Liver (tissue), 9 donors: ENCODE measurements around the gene TLR1. TPM values are rescaled to one million over a fixed set of nuclear protein-coding genes. Genes with fewer than 3 reads are reported as not detected.

Experiments
- DNase-seq: peaks from one replicate; pipeline ENCODE4 v3.0.0-alpha.2; 2017; ENCODE audit warnings: low spot score
- H3K27ac ChIP-seq, 2 donors: one replicate each; pipeline ENCODE4 v1.7.0; 2013; ENCODE audit warnings: inconsistent platforms in 2 of 2, low read length in 2 of 2, control low read depth in 1 of 2, low read depth in 1 of 2, mild to moderate bottlenecking in 1 of 2
- H3K27me3 ChIP-seq, 4 donors: one replicate each; pipeline versions ENCODE4 v1.6.1 to v1.7.0; 2013; ENCODE audit warnings: low read length in 3 of 4, inconsistent platforms in 1 of 4, mild to moderate bottlenecking in 1 of 4, moderate library complexity in 1 of 4; ENCODE audit not compliant: control insufficient read depth in 4 of 4, insufficient read depth in 4 of 4
- H3K36me3 ChIP-seq, 4 donors: one replicate each; pipeline versions ENCODE4 v1.6.1 to v1.7.0; 2013; ENCODE audit warnings: low read length in 3 of 4, mild to moderate bottlenecking in 3 of 4, low read depth in 1 of 4, moderate library complexity in 1 of 4; ENCODE audit not compliant: control insufficient read depth in 4 of 4, insufficient read depth in 3 of 4
- H3K4me1 ChIP-seq, 4 donors: one replicate each; pipeline versions ENCODE4 v1.6.1 to v1.7.0; 2013; ENCODE audit warnings: low read length in 3 of 4, mild to moderate bottlenecking in 3 of 4, moderate library complexity in 1 of 4; ENCODE audit not compliant: control insufficient read depth in 4 of 4, insufficient read depth in 4 of 4
- H3K4me3 ChIP-seq, 3 donors: one replicate each; pipeline versions ENCODE4 v1.6.1 to v1.7.0; 2013; ENCODE audit warnings: low read length in 3 of 3, control low read depth in 1 of 3, low read depth in 1 of 3, mild to moderate bottlenecking in 1 of 3
- H3K9ac ChIP-seq, 2 donors: one replicate each; pipeline ENCODE4 v1.7.0; 2013; ENCODE audit warnings: low read length in 2 of 2, mild to moderate bottlenecking in 2 of 2, moderate library complexity in 2 of 2, control low read depth in 1 of 2, low read depth in 1 of 2
- H3K9me3 ChIP-seq, 4 donors: one replicate each; pipeline versions ENCODE4 v1.6.1 to v1.7.0; 2013; ENCODE audit warnings: low read length in 3 of 4; ENCODE audit not compliant: control insufficient read depth in 4 of 4
- EGR1 ChIP-seq, 2 donors: IDR thresholded peaks; 2 replicates each; pipeline ENCODE4 v1.6.1; 2016 to 2018; ENCODE audit warnings: antibody characterized with exemption in 2 of 2, low read depth in 2 of 2
- FOXA1 ChIP-seq: IDR thresholded peaks from 2 replicates; pipeline ENCODE4 v1.6.1; 2016; ENCODE audit warnings: antibody characterized with exemption
- FOXA2 ChIP-seq: IDR thresholded peaks from 2 replicates; pipeline ENCODE4 v1.6.1; 2016; ENCODE audit warnings: antibody characterized with exemption
- GABPA ChIP-seq, 2 donors: IDR thresholded peaks in 1 of 2; conservative IDR thresholded peaks in 1 of 2; 2 replicates each; pipeline ENCODE4 v1.6.1; 2016; ENCODE audit warnings: antibody characterized with exemption in 2 of 2, mild to moderate bottlenecking in 1 of 2, moderate library complexity in 1 of 2
- HNF4A ChIP-seq, 2 donors: conservative IDR thresholded peaks; 2 replicates each; pipeline ENCODE4 v1.6.1; 2016; ENCODE audit warnings: antibody characterized with exemption in 2 of 2, mild to moderate bottlenecking in 2 of 2
- HNF4G ChIP-seq: IDR thresholded peaks from 2 replicates; pipeline ENCODE4 v1.6.1; 2016; ENCODE audit warnings: antibody characterized with exemption
- JUND ChIP-seq, 2 donors: IDR thresholded peaks; 2 replicates each; pipeline ENCODE4 v1.6.1; 2016; ENCODE audit warnings: antibody characterized with exemption in 2 of 2
- NR2F2 ChIP-seq: IDR thresholded peaks from 2 replicates; pipeline ENCODE4 v1.6.1; 2016; ENCODE audit warnings: antibody characterized with exemption
- RAD21 ChIP-seq, 2 donors: IDR thresholded peaks; 2 replicates each; pipeline ENCODE4 v1.6.1; 2016; ENCODE audit warnings: antibody characterized with exemption in 2 of 2, mild to moderate bottlenecking in 2 of 2
- RXRA ChIP-seq, 2 donors: IDR thresholded peaks; 2 replicates each; pipeline ENCODE4 v1.6.1; 2017 to 2018; ENCODE audit warnings: antibody characterized with exemption in 2 of 2, mild to moderate bottlenecking in 1 of 2
- SP1 ChIP-seq: IDR thresholded peaks from 2 replicates; pipeline ENCODE4 v1.6.1; 2018; ENCODE audit warnings: antibody characterized with exemption, mild to moderate bottlenecking
- TAF1 ChIP-seq: conservative IDR thresholded peaks from 2 replicates; pipeline ENCODE4 v1.6.1; 2016; ENCODE audit warnings: antibody characterized with exemption, mild to moderate bottlenecking
- YY1 ChIP-seq: IDR thresholded peaks from 2 replicates; pipeline ENCODE4 v1.6.1; 2016; ENCODE audit warnings: antibody characterized with exemption, mild to moderate bottlenecking
- whole genome bisulfite sequencing: extraction: QIAGEN DNeasy Blood & Tissue Kit; methylation state at CpG from one replicate; pipeline ENCODE4 v1.1.7; 2013; 5-methylcytosine and 5-hydroxymethylcytosine counted together
- polyA plus RNA-seq, 2 donors: library from polyadenylated mRNA; stranded (reverse) in 1 of 2; unstranded in 1 of 2; fragments of 200-250 nt in 1 of 2; fragments of >200 nt in 1 of 2; fragmentation: Nextera tagmentation in 1 of 2; extraction: Ambion mirVana in 1 of 2; gene quantifications; one replicate each; pipeline versions ENCODE4 v1.2.1 to v1.2.3, GENCODE V29; 2013 to 2015
- total RNA-seq, 2 donors: library from RNA; depleted of rRNA; stranded (reverse); fragments of >200 nt; gene quantifications; one replicate each; pipeline ENCODE4 v1.2.3, GENCODE V29; 2014
- TF ChIP-seq, protein P1 (sequence below): fragments of 150-350 bp; IDR thresholded peaks from 2 replicates; pipeline ENCODE4 v1.5.1; 2017; ENCODE audit warnings: improper control_type of control experiment, low read depth, low read length; ENCODE audit not compliant: missing input control
- TF ChIP-seq, protein P2 (sequence below): IDR thresholded peaks from 2 replicates; pipeline ENCODE4 v1.6.1; 2016; ENCODE audit warnings: antibody characterized with exemption, mild to moderate bottlenecking
- TF ChIP-seq, protein P3 (sequence below): IDR thresholded peaks from 2 replicates; pipeline ENCODE4 v1.6.1; 2016; ENCODE audit warnings: antibody characterized with exemption
- TF ChIP-seq, protein P4 (sequence below): IDR thresholded peaks from 2 replicates; pipeline ENCODE4 v1.6.1; 2016; ENCODE audit warnings: antibody characterized with exemption
- TF ChIP-seq, protein P5 (sequence below): IDR thresholded peaks from 2 replicates; pipeline ENCODE4 v1.6.1; 2016; ENCODE audit warnings: antibody characterized with exemption
- donor health status: healthy.
- donor health status: healthy.
- donor health status: healthy.
- donor health status: healthy.
- donor health status: healthy.

Gene TLR1
- total and polyA plus RNA-seq, 4 donors = 2.7 to 10.0 (median 6.4) TPM

DNA sequence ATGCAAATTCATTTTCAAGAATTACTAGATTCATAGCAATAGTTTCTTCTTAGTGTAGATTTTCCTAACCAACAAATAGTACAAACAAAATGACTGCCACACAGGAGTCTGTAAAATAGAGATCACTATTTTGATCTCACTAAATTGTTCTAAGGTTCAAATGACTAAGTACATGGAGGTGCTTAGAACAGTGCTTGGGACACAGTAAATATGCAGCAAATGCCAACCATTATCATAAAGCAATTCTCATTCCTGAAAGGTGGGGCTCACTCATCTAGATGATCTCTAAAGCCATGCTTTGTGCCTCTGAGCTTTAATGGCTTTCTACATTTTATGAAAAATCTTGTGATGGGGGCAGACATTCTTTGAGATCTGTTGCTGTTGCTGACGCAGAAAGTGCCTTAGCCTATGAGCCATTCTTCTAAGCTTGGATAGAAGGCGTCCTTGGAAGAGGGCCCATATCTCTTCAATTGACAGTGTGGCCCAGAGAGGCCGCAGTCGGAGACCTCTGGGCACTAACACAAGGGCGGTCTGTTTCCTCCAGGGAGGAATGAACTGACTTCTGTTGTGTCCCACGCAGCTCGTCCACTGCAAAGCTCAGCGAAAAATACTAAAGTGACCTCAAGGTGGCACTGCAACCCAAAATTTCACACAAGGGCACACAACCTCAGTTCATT is 45.3 kb downstream of the TLR1 start:
- no peak overlapping the region for H3K27ac ChIP-seq
- no peaks in the 10 kb centered on the region for H3K9me3 ChIP-seq
- H3K4me3 ChIP-seq = no peak overlapping the region
- H3K27me3 ChIP-seq = no peaks in the 10 kb centered on the region
- H3K36me3 ChIP-seq = no peaks in the 10 kb centered on the region
- 11% methylated on average over 8 of the region's 8 CpGs for WGBS
- no peak overlapping the region for H3K9ac ChIP-seq
- TF ChIP-seq RAD21 (IDR thresholded peaks at IDR 0.05) (peak; percentile 88 to 89), FOXA1 (no peak), HNF4G (no peak), HNF4A (conservative IDR thresholded peaks at IDR 0.05) (no peak), TAF1 (no peak), GABPA (IDR thresholded peaks at IDR 0.05 in 1 of 2, conservative IDR thresholded peaks at IDR 0.05 in 1 of 2) (no peak), FOXA2 (no peak), RXRA (IDR thresholded peaks at IDR 0.05) (peak; percentile 64 to 71), SP1 (peak; percentile 18), EGR1 (IDR thresholded peaks at IDR 0.05; ENCODE audit: low read depth in 2 of 2) (no peak), NR2F2 (peak; percentile 85), JUND (IDR thresholded peaks at IDR 0.05) (no peak), YY1 (peak; percentile 30)
- TF ChIP-seq, protein P1, sequence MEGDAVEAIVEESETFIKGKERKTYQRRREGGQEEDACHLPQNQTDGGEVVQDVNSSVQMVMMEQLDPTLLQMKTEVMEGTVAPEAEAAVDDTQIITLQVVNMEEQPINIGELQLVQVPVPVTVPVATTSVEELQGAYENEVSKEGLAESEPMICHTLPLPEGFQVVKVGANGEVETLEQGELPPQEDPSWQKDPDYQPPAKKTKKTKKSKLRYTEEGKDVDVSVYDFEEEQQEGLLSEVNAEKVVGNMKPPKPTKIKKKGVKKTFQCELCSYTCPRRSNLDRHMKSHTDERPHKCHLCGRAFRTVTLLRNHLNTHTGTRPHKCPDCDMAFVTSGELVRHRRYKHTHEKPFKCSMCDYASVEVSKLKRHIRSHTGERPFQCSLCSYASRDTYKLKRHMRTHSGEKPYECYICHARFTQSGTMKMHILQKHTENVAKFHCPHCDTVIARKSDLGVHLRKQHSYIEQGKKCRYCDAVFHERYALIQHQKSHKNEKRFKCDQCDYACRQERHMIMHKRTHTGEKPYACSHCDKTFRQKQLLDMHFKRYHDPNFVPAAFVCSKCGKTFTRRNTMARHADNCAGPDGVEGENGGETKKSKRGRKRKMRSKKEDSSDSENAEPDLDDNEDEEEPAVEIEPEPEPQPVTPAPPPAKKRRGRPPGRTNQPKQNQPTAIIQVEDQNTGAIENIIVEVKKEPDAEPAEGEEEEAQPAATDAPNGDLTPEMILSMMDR = peak; percentile 74
- TF ChIP-seq, protein P2, sequence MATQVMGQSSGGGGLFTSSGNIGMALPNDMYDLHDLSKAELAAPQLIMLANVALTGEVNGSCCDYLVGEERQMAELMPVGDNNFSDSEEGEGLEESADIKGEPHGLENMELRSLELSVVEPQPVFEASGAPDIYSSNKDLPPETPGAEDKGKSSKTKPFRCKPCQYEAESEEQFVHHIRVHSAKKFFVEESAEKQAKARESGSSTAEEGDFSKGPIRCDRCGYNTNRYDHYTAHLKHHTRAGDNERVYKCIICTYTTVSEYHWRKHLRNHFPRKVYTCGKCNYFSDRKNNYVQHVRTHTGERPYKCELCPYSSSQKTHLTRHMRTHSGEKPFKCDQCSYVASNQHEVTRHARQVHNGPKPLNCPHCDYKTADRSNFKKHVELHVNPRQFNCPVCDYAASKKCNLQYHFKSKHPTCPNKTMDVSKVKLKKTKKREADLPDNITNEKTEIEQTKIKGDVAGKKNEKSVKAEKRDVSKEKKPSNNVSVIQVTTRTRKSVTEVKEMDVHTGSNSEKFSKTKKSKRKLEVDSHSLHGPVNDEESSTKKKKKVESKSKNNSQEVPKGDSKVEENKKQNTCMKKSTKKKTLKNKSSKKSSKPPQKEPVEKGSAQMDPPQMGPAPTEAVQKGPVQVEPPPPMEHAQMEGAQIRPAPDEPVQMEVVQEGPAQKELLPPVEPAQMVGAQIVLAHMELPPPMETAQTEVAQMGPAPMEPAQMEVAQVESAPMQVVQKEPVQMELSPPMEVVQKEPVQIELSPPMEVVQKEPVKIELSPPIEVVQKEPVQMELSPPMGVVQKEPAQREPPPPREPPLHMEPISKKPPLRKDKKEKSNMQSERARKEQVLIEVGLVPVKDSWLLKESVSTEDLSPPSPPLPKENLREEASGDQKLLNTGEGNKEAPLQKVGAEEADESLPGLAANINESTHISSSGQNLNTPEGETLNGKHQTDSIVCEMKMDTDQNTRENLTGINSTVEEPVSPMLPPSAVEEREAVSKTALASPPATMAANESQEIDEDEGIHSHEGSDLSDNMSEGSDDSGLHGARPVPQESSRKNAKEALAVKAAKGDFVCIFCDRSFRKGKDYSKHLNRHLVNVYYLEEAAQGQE = no peak
- TF ChIP-seq, protein P3, sequence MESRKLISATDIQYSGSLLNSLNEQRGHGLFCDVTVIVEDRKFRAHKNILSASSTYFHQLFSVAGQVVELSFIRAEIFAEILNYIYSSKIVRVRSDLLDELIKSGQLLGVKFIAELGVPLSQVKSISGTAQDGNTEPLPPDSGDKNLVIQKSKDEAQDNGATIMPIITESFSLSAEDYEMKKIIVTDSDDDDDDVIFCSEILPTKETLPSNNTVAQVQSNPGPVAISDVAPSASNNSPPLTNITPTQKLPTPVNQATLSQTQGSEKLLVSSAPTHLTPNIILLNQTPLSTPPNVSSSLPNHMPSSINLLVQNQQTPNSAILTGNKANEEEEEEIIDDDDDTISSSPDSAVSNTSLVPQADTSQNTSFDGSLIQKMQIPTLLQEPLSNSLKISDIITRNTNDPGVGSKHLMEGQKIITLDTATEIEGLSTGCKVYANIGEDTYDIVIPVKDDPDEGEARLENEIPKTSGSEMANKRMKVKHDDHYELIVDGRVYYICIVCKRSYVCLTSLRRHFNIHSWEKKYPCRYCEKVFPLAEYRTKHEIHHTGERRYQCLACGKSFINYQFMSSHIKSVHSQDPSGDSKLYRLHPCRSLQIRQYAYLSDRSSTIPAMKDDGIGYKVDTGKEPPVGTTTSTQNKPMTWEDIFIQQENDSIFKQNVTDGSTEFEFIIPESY = no peak
- TF ChIP-seq, protein P4, sequence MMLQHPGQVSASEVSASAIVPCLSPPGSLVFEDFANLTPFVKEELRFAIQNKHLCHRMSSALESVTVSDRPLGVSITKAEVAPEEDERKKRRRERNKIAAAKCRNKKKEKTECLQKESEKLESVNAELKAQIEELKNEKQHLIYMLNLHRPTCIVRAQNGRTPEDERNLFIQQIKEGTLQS = no peak
- TF ChIP-seq, protein P5, sequence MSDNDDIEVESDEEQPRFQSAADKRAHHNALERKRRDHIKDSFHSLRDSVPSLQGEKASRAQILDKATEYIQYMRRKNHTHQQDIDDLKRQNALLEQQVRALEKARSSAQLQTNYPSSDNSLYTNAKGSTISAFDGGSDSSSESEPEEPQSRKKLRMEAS = no peak
- peak; percentile 70 for DNase-seq
- H3K4me1 ChIP-seq = peaks cover 0 to 3% (median 1%) of the 10 kb centered on the region in 4 donors
